HG03354 (cell line): Measurements from ENCODE around the gene TAS2R30.
A peak's percentile ranks its signal among the peaks of the same experiment; 100 is the strongest.

ENCODE experiments used
- ATAC-seq: cut with Tn5 transposase; IDR thresholded peaks from one replicate; pipeline ENCODE4 v1.9.1; 2021; ENCODE audit warnings: mild to moderate bottlenecking; ENCODE audit not compliant: unreplicated experiment, poor library complexity, severe bottlenecking

Gene TAS2R30, protein sequence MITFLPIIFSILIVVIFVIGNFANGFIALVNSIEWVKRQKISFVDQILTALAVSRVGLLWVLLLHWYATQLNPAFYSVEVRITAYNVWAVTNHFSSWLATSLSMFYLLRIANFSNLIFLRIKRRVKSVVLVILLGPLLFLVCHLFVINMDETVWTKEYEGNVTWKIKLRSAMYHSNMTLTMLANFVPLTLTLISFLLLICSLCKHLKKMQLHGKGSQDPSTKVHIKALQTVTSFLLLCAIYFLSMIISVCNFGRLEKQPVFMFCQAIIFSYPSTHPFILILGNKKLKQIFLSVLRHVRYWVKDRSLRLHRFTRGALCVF

DNA sequence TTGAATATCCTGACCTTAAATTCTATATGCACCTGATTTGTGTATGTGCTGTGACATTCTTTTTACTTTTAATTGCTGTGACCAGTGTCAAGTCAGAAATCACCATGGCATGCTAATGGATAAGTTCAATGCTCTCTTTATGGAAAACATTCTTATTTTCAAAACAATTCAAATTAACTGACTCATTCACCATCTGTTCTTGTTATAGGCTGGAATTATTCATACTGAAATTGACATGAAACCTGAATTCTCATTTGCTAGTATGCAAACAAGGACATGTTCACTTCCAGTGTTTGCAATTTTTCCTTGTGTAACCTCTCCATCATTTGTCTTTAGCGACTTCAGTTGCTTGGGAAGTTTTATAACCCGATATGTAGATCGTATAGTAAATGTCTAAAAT is at the start of gene TAS2R30:
Gene TAS2R30, minus strand, starts transcription at position 340 of the 400 bp plus-strand sequence. CDS start 400 bp downstream, outside the sequence.
- no peak for ATAC-seq

DNA sequence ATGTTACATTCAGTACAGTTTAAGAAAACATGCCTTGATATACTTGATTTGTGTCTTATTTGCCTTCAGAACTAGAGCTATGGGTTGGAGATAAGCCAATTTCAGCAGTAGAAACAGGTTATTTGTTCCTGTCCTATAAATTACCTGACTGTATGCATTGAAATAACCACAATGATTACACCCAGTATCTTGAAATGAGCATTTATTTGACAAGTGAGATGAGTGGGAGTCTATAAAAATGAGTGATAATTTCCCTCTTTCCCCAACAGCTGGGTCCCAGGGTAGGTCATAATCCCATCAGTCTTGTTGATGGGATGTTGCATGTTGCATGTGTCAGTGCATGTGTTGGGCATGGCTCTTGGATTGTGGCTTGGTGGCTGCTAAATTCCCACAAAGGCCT is 48.6 kb upstream of the TAS2R30 start:
- ATAC-seq: no peak

DNA sequence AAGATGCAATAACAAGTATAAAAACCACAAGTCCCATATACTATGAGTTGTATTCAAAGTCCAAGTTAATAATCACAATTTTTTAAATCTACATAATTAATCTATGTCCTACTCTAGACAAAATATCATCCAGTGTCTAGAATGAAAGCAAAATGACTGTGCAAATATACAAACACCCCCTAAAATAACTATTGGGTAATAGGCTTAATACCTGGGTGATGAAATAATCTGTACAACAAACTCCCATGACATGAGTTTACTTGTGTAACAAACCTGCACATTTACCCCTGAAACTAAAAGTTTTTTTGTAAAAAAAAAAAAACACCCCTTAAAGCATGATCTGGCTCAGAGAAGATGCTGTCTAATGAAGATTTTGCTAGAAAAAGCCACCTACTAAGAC is 48.1 kb upstream of the TAS2R30 start:
- no peak for ATAC-seq

DNA sequence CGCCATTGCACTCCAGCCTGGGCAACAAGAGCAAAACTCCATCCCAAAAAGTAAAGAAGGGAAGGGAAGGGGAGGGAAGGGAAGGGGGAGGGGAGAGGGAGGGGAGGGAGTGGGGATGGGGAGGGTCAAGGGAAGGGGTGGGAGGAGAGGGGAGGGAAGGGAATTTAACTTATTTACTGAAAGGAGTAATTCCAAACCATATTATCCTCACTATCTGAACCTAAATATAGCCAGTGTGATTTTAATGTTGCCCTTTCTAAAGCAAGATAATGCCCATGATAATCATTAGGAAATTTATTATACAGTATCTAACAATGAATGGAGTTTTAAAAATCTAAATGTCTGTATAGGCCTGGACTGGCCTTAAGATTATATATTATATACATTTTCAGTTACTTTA is 43.8 kb upstream of the TAS2R30 start:
- no peak for ATAC-seq

DNA sequence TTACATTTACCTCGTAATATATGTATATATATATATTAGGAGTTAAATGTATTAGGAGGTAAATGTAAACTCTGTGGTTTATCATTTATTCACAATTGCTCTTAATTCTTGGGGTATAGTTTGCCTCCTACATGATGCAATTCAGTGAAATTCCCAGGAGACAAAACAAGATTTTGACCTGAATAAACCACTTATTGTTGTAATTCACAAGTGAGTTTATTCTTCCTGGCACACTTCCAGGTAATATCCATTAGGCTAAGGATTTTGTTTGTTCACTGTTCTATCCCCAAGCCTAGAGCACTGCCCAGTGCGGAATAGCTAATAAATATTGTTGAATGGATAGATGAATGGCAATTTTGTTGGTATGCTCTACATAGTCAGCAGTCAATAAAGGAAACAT is 39.6 kb upstream of the TAS2R30 start:
- ATAC-seq: no peak

DNA sequence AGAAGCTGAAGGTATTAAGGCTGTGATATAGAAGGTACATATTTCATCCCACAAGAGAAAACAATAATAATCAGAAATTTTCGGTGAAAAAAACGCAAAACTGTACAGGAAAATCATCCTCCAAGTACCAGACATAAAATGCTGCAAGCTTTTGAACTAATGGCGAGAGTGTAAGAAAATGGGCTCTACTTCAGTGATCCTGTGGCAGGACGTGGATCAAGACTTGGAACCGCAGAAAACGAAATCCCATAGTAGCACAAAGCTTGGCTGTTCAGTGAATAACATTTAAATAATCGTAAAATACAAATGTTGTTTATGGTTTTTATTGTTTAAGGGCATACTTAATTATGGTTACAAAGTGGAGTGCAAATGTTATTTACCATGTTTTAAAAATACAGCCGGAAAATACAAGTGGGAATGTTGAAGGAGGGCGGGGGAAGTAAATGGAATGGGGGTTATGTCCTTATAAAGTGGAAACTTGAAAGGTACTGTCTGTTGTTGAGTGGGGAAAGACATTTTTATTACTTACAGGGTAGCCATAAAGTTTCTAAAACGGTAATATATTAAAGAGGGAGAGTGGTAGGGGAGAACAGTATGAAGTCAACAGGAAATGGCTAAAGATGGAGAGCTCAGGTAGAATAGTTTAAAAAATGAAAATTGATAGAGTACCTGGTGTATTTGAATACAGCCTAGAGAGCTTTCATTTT is 37.7 kb upstream of the TAS2R30 start:
- ATAC-seq: no peak

DNA sequence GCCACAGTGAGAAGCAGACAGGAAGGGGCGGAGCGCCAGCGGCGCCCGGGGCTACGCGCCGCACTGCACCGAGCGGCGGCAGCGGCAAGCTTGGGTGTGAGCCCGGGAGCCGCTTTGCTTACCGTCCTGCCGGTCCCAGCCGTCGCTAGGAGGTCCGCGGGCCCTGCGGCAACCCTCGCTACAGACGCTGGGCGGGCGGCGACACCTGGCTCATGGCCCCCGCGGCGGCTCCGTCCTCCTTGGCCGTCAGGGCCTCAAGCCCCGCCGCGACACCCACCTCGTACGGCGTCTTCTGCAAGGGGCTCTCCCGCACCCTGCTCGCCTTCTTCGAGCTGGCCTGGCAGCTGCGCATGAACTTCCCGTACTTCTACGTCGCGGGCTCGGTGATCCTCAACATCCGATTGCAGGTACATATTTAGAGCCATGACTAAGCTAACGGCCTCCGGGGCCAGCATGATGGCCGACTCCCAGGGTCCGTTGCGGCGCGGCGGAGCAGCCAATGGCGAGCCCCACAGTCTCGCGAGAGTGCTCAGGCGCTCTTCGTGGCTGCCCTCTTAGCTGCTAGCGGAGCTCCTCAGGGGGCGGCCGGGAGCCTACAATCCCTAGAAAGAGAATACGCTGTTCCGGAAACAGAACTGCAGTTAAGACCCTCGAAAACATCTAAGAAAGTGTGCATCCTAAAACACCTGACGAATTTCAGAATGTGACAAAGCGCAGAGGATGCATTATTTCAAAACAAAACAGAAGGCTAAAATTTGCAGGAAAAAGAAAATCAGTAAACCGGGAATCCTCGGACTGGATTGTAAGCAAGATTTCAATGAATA is 36.9 kb upstream of the TAS2R30 start, which contains the start of gene SMIM10L1:
Gene SMIM10L1, plus strand, starts transcription at position 50 of the 824 bp plus-strand sequence. Its CDS starts 163 bp downstream, at position 213.
- ATAC-seq: peak; percentile 96

DNA sequence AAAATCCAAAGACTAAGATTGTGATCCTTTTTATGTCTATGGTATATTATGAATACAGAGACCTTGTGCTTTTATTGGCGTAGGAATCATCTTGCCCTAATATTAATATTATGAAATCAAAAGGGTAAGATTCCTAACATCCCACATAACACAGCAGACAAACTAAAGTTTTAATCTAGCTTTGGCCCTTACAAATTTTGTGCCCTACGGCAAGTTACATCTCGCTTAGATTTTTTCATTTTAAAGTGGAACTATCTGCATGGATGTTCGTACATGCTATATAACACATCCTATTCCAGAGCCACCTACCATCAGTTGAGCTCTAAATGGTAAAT is 36.3 kb upstream of the TAS2R30 start:
- ATAC-seq: no peak

DNA sequence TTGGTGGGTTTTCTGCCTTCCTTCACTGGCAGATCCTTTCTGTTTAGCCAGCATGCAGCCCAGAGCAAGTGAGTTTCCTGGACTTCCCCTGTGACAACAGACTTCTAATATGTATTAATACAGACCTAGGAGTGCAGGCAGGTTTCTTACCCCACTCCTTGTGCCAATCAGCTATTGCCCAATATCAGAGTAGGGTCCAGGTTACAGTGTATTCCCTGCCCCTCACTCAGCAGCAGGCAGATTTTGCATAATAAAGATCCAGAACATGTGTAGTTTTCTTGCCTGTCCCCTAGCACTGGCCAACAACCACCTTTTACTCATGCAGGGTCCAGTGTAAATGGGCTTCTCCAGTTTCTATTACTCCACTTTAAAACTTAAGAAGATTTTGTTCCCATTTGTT is 31.9 kb upstream of the TAS2R30 start:
- ATAC-seq: no peak

DNA sequence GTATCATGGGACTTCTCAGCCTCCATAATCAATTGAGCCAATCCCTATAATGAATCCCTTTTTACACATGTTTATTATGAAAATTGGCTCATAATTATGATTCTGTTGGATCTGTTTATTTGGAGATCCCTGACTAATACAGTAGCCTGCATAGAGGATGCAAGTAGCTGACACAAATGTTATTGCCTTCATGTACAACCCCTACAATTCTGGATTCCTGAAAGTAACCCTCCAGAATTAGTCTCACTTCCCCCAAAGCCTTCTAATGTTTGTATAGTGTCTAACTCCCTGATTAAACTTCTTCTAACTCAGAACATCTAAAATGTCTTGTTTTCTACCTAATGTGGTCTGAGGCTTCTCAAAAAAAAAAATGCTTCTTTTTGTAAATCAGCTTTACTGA is 29.9 kb upstream of the TAS2R30 start:
- ATAC-seq: no peak

DNA sequence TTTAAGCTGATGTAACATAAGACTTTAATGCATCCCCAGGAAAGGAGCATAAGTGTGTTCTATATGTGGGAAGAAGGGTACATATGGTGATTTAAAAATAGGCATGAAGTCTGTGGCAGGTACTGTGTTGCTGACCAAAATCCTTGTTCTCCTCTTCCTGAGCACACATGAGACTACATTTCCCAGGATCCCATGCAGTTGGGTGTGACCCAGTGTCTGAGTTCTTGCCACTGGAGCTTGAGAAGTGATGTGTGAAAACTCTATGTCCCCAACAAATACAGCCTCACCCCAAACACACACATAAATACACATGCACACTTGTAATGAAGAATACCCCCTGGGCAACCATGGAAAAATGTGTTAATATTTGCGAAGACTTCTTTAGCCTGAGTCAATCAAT is 28.1 kb upstream of the TAS2R30 start:
- ATAC-seq: no peak

DNA sequence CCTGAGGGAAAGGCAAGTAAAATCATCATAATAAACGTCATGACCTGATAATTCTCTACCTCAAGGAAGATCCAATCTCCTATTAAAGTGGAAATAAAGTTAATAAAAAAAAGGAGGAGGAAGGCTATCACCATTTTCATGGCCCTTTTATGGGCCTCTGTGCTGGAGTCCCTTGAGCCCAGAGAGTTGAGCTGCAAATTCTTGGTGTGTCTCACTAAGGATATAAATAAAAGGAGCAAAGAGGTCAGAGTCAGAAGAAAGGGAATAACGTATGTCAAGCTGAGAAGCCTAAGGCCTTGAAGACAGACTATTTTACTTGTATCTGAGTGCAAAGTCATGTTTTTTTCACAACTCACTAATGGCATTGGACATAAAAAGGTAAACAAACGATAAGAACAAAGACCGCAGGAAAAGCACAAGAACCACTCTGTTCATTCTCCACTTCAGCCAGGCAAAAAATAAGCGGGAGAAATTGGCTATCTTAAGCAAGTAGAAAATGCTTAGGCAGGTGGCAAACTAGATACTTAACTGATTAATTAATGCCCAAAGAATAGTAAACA is 24.5 kb upstream of the TAS2R30 start:
- ATAC-seq: no peak

DNA sequence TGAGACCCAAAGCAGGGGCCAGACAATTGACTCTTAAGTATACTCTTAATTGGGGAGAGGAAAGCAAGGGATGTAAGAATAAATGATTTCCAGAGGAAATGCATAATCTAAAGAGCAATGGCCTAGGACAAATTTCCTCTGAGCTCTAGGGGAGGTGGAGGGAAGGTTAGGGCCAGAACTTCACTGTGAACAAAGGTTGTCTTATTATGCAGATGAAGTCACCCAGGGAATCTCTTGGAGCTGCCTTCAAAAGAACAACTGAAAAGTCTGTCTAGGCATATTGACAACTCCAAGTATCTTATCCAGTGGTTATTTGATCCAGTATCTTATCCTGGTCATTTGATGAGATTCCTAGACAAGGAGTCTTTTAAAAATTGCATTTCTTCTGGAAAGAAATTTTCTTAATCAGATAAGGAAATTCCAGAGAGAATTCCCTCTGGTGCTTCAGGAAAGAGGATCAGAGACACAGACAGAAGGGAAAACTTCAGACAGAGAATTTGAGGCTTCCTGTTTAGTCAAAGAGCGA is 20.0 kb upstream of the TAS2R30 start:
- ATAC-seq: no peak

DNA sequence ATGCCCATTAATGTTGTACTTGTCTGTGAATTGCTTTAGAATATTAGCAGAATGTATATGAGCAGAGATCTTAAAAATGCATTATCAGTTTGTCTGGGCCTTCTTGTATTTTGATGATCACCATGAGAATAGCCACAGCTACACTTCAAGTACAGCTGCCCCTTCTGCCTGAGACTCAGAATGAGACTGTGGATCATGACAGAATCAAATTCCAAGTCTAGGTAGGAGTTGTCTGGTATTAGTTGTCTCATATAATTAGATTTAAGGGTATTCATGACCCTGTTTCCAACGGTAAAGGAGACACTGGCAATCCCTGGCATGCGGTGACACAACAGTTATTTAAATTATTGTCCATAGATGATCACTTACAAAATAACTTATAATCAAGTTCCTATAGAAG is 18.3 kb upstream of the TAS2R30 start:
- ATAC-seq: no peak

DNA sequence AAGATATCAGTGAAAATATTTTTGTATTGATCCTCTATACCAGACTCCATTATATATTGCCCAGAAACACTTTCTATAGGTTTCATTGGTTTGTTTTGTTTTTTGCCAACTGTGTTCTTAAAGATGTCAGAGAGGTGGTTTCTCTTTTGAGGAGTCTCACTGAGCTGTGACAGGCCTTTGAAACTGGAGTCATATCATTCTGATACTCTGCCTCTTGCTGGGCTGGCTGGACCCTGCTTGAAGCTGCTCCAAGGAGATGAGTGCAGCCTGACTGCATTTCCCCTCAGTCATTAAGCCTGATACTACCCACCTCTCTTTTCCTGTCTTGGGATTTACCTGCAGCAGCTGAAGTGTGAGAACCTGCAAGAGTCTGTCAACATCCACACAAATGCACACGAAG is 16.4 kb upstream of the TAS2R30 start:
- no peak for ATAC-seq

DNA sequence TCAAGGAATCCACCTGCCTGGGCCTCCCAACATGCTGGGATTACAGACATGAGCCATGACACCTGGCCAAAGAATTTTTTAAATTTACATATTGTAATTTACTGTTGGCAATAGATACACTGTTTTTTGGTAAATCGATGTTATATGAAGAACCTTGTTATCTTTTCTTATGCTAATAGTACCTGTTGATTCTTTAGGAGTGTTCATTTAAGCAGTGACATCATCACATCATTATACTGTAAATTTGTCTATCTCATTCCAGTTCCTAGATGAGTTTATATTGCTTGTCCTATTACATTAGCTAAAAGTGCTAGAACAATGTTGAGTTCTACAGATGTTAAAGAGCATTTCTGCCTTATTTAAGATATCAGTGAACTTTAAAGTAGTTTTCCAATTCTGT is 13.0 kb upstream of the TAS2R30 start:
- ATAC-seq: no peak

DNA sequence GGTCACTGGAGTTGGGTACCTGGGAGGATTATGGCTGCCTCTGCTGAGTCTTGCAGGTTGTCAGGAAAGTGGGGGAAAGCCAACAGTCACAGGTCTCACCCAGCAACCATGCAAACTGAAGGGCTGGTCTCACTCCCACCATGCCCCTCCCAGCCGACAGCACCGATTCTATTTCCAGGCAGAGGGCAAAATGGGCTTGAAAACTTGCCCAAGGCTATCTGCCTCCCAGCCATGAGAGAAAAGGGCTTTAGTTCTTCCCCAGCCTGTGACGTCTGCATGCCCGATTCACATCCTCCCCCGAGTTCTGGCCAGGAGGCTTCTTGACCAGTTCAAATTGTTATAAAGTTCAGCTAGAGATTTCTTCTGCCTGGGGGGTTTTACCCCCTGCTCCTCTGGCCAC is 9.9 kb upstream of the TAS2R30 start:
- ATAC-seq: no peak

DNA sequence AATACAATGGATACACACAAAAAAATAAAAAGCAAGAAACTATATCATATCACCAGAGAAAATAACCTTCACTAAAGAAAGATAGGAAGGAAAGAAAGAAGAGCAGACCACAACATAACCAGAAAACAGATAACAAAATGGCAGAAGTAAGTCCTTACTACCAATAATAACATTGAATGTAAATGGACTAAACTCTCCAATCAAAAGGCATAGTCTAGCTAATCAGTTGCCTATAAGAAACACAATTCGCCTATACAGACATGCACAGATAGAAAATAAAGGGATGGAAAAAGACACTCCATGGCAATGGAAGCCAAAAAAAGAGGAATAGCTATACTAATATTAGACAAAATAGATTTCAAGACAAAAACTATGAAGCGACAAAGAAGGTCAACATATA is 8.9 kb upstream of the TAS2R30 start:
- no peak for ATAC-seq

DNA sequence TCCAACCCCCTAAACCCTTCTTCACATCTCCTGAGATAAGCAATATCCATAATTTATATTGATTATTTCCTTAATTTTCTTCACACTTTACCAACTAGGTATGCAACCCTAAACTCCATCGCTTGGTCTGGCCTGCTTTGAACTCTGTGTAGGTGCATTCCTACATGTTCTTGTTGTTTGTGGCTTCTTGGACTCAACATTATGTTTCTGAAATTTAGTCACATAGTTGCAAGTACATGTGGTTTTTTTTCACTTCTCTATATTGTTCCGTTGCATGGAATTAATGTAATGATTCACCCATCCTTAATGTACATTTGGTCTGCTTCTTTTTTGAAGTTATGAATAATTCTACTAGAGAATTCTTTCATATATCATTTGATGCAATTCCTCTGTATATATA is 1.6 kb upstream of the TAS2R30 start:
- ATAC-seq: peak; percentile 46

DNA sequence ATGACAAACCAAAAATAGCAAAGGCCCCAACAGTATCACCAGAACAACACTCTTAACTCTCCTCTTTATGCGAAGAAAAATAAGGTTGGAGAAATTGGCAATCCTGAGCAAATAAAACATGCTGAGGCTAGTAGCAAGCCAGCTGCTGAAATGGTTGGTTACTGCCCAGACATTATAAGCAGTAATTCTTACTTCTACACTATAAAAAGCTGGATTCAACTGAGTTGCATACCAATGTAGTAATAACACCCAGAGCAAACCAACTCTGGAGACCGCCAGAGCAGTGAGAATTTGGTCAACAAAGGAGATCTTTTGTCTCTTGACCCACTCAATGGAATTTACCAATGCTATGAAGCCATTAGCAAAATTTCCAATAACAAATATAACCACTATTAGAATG is 628 bp downstream of the TAS2R30 start:
- no peak for ATAC-seq
